ENCODE results near the gene PGBD4.

- TF ChIP-seq CTCF (conservative IDR thresholded peaks at IDR 0.05; ENCODE audit: low read length): no peak
- TF ChIP-seq EZH2phosphoT487 (IDR thresholded peaks at IDR 0.05; ENCODE audit: borderline replicate concordance): no peak
These were observed 17.4 kb downstream of the PGBD4 start for GRCh38 chr15:34119291-34119690.
